Inflammatory macrophage treated with lipopolysaccharide for 1 hour (primary cell): ENCODE measurements around the gene ADGRB2.
A peak's percentile ranks its signal among the peaks of the same experiment; 100 is the strongest.

Experiments
- DNase-seq, 2 donors: peaks; one replicate each; pipeline ENCODE4 v3.0.0-alpha.2; 2020 to 2022

Gene ADGRB2

DNA sequence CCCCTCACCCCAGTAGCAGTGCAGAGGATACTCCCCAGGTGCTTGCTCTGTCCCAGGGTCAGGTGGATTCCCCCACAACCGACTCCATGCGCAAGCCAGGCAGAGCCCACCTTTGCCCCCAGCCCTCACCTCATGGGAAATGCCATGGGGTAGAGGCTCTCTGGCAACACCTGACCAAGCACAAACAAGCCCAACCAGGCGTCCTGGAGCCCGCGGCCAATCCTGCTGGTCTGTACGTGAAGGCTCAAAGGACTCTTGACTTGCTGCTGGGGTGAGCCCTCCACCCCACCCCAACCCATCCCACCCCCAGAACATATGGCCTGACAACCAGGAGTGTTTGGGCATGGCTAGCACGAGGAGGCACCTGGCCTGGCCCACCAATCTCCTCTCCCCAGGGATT, 1.8 kb downstream of the ADGRB2 start:
- DNase-seq = no peak

DNA sequence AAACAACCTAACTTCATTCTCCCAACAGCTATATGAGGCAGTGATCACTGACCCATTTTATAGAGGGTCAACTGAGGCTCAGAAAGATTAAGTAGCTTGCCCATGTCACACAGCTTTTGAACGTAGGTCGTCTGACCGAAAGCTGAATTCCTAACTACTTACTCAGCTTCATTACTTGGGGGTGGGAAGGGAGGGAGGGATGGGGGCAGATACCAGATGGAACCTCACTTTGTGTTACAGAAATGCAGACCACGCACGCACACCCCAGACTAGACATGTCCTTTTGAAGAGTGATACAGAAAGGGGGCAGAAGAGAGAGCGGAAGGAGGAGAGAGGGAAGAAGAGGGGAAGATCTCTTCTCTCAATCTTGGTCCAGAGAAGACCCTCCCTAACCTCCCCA, 2.3 kb downstream of the ADGRB2 start:
- no peak for DNase-seq

DNA sequence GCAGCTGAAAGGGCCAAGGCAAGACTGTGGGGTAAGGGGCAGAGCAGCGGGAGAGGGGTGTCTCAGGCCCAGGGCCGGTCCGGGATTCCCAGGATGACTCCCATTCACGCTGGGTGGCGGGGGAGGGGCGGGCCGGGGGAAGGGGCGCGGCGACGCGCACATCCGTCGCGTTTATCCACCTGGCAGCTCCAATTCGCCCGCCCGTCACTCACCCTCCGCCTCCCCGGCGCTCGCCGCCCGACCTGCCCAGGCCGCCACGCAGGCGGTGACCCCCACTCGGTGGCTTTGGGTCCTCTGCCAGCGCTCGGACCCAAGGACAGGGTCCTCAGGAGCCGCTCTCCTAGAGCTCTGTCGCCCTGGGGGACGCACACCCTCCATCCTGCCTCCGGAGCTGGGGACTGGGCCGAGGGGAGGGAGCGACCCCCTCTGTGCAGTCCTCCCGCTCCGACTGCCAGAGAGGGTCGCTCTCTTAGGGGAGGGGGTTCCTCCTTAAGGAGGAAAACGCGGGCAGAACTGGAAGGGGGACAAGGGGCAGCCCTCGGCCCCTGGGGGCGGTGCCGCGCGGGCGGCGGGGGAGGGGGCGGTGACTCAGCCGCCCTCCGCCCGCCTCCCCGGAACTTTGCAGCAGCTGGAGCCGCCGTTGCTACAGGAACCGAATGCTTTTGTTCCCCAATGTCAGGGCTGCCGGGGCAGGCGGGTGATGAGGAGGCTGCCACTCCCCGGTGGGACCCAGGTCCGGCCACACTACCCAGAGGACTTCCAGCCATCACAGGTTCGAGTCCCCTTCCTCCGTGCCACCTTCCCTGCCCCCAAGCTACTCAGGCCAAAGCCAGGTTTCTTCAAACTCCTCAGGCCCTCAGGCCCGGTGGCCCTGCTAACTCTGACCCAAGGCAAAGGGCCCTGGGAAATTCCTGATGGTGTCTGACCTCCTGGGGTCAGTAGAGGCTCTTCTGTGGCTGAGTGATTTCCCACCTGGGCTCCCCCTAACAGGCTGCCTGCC, 3.4 kb downstream of the ADGRB2 start:
- DNase-seq = peak; percentile 27 to 53

DNA sequence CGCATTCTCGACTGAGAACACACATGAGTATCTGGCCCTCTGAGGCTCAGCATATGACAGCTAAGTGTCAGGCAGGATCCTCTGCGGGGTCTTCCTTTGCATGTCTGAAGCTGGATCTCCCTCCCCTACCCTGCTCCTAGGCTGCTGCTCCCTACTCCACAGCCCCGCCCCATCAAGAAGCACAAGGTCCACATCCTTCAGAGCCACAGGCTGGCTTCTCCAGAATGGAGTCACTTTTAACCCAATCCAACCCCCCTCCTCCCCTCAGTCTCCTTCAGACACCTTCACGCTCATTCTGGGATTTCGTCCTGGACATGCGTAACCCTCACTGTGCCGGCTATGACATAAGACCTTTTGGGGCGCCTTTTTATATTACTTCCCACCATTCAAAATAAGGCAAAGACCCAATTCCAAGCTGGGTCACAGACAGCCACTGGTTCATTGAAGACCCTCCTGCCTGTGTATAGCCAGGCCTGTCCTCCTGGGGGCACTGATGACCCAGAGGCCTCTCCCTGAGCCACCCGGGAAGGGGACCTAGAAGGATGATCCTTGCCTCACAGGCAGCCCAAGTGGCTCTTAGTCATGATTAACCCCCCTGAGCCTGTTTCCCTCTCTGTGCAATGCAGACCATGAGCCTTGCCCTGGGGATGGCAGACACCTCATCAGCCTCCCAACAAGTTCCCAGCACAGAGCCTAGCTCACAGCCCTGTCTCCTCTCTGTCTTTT, 4.7 kb downstream of the ADGRB2 start:
- peak in 1 of 2 donors; percentile 35 for DNase-seq

DNA sequence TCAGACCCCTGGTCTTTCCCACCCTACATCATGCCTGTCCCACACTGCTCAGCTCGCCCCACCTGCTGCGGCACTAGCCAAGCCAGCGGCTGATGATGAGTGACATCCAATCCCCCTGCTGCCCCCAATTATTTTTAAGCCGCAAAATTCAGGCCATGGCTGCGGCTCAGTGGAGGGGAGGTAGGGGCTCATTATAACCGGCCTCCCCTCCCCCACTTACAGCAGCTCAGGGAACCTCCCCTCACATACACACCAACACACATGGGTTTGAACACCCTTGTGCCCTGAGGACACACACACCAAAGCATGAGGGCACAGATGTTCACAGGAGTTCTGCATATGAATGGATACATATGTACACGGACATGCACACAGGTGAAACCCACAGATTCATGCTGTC, 5.3 kb downstream of the ADGRB2 start:
- DNase-seq = no peak

DNA sequence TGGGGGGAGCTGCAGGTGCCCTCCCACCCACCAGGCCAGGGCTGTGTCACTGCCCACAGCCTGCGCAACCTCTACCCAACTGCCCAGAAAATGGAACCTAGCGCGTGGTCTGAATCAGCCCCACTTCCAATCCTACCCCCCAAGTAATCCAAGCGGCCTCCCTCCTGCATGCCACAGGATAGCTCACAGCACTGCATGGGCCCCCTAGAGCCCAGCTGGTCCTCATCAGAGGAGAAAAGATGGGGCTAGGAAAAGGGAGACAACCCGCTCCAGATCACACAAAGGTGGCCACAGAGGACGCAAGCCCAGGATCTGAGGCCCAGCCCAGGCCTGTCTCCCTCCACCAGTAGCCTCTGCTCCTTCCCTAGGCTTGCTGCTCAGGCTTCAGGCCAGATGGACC, 6.2 kb downstream of the ADGRB2 start:
- no peak for DNase-seq

DNA sequence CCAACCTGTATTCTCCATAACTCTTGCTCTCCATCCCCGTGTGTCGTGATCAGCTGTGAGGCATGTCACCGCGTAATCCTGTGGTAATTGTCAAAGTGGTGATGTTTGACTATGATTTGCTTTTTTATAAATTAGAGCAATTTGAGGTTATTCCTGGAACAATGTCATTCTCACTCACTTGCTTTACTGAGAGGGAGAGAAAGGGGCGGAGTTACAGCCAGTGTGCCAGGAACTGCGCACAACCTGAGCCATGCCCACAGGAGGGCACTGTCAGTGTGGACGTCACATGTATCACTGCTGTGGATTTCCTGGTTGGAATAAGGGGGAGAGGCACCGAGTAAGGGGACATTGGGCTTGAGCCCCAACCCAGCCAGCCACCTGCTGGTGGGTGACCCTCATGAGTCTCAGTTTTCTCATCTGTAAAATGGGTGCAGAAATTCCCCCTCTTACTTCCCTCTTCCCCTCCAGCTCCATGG, 6.9 kb downstream of the ADGRB2 start:
- DNase-seq = no peak

DNA sequence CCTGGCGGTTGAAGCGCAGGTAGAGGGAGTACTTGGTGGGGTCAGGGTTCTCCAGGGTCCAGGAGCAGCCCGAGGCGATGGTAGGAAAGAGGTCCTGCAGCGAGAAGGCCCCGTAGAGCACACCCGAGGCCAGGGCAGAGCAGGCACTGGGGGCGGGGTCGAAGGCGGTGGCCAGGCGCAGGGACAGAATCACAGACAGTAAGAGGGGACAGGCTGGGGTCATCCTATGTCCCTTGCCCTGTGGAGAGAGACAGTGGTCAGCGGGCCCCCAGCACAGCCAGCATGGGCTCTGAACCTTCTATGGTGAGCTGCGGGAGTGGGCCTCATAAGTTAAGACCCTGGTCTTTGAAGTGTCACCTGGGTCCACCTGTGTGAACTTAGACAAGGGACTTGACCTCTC, 7.6 kb downstream of the ADGRB2 start:
- no peak for DNase-seq

DNA sequence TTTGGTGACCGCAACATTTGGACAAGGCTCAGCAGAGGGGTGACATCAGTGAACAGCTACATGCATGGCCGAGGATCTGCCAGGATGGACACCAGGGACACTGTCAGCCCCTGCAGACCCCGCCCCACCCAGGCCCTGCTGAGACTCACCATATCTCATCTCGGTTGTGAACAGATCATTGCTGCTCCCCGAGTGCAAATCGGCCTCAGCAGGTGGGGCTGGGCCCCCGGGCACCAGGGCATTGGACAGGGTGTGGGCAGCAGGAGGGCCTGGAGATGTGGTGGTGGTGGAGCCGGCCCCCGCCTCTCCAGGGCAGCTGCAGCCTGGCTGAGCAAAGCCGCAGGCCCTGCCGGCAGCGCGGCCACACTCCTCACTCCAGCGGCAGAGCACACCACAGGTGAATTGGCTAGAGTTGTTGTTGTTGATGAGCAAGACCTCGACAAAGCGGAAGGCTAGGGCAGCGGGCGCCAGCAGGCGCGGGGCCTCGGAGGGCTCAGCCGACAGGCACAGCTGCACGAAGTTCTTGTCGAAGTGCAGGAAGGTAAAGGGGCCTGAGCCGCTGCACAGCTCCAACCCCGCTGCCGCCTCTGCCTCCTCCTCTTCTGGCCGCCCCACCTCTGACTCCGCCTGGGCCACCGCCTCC, 8.2 kb downstream of the ADGRB2 start:
- no peak for DNase-seq

DNA sequence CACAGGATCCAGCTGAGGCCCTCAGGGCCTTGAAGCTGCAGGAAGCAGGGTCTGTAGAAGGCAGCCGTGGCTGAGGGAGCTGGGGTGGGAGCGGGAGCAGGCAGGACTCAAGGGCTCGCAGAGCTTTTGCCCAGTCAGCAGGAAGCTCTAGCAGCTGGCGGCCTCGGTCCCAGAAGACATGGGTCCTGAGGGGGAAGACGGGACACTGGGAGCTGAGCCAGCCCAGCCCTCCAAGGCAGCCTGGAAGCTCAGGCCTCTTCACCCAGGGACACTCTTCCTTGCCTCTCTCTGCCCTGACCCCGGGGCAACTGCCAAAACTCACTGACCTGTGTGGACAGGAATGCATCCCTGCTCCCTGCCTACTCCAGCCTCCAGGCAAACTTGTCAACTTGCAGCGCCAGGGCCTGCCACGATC, 8.9 kb downstream of the ADGRB2 start:
- DNase-seq = no peak

DNA sequence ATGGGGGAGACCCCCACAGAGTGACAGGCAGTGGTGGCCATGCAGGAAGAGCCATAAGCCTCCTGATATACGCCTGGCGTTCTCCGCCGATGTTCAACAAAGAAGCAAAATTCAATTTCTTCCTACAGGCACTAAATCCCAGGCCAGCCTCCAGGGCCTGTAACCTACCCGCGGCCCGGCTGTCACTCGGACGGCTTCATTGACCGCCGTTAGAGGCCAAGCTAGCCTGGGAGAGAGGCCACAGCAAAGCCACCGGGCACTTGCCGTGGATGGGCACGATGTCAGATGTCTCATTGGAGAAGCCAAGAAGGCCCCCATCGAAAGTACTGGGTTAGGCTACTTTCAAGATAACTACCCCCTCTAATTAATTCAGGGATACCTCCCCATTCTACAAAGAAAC, 9.7 kb downstream of the ADGRB2 start:
- DNase-seq = no peak

DNA sequence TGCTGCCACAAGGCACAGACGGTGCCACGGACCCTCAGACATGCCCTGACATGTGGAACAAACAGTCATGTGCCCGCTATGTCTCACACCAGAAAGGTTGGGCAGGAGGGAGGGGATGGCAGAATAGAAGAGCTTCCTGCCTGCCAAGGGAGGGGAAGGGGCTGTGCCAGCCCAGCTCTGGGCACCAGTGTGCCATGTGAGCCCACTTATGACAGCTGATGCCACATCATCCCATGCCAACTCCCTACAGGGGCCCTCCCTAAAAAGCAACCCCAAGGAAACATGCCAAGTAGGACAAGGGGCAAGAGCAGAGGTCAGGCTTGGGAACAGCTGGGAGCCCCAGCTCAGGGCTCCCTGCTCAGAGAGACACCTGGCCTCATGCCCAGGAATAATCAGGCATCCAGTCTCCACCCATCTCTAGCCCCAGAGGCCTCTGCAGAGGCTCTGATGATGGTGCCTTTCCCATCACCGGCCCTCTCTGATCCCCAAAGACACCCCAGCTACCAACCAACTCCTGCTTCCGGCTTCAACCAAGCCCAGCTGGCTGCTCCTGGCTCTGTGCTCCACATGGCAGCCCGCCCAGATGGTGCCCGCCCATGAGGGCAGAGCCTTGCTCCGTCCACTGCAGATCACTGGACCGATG, 10.3 kb downstream of the ADGRB2 start:
- DNase-seq = no peak

DNA sequence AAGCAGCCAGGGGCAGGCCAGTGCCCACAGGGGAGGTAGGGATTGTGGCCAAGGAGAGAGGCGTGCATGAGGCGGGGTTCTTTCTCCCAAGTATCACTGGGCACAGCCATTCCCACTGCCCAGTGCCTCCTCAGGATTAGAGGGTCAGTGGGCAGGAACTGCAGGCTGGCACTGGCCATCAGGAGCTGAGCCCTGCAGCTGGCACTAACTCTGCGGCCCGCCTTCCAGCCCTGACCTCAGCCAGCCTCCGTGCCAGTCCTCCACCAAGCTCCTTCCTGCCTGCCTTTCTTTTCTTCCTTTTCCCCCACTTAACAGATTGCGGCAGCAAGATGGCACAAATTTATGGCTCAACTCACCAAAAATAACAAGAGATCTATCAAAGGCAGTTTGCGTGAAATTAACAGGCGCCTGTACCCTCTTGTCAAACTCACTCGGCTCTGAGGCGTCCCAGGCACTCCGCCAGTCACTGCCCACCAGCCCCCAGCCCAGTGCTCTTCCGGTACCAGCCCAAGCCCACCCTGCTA, 11.1 kb downstream of the ADGRB2 start:
- DNase-seq = no peak

DNA sequence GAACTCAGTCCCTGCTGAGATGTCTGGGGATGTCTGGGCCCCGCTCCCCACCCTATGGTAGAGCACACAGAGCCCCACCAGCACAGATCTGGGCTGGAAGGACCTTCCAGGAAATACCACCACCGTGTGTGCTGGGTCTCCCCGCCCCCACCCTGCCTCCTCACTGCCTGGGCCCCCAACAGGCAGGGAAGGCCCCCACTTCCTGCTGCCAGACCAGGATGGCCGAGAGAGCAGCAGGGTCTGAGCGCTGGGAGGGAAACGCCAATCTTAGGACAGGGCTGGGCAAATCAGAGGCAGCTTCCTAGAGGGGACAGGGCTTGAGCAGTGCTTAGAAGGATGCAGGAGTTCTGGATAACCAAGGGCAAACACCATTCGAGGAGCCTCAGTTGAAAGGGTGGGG, 11.9 kb downstream of the ADGRB2 start:
- no peak for DNase-seq

DNA sequence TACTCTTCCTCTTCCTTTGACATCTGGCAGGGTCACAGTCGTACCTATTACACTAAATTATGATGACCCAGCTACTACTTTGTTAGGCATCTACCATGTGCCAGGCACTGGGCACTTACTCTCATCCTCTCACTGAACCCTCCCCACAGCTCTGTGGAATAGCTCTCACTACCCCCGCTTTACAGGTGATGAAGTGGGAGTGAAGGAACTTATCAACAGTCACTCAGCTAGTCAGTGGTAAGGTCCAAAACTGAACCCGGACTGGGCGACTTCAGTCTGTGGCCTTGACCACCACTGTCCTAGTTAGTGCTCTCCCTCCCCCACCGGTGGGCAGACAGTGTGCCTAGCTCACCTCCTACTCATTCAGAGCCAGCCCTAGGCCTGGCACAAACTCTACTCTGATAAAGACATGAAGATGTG, 12.3 kb downstream of the ADGRB2 start:
- no peak for DNase-seq

DNA sequence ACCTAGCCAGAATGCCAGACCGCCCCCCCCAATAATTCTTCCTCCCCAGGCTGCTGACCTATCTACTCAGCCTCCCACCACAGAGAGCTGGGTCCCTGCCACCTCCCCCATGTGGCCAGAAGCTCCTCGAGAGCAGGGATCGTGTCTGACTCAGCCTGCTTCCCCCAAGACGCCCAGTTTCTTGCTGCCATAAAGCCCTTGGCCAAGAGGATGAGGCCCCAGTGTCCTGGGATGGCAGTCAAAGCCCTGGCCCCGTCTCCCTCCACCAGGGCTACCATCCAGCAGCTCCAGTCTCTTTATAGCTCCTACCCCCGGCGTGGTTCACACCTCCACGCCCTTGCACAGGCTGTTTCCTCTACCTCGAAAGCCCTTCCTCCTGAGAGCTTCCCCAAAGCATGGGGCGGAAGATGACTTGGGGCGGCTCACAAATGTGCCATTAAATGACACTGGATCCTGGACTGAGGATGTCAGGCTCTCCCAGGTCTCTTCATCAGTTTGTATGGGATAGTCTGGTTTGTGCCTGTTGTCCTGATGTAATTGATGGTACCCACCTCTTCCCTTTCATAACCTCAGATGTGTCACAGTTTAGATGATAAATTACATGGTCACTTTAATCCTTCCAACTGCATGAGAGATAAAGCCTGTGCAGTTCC, 13.2 kb downstream of the ADGRB2 start:
- DNase-seq = peak; percentile 15 to 29

DNA sequence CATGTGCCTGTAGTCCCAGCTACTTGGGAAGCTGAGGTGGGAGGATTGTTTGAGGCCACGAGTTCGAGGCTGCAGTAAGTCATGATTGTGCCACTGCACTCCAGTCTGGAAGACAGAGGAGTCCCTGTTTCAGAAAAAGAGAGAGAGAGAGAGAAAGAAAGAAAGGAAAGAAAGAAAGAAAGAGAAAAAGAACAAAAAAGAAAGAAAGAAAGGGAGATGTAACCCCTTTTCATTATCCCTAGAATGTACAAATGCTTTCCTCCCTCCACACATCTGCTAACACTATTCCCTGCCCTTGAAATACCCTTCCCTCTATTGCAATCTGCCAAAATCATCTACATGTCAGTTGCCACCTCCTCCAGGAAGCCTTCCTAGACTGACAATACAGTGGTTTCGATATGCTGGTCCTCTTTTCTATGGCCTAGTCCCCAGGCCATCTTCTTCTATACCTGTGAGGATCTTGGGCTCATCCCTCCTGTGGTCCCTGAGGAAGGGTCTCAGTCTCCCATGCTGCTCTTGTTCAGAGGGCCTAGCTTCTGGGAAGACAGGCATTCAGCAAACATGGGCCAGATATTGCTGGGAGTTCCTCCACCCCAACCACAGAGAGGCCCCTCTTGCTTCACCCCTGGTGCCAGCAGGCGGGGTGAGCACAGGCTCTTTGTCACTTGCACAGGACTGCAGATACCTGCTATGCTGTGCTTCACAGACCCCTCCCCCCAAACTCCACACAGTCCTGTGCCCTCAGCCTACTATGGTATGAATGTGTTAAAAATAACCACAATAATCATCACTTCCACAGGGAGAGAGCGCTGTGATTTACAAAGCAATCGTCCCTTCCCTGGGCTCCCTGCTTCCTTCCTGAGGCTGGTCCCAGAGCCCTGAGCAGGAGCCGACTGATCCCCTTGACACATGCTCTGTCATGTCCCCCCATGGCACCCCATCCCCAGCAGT, 14.1 kb downstream of the ADGRB2 start:
- no peak for DNase-seq

DNA sequence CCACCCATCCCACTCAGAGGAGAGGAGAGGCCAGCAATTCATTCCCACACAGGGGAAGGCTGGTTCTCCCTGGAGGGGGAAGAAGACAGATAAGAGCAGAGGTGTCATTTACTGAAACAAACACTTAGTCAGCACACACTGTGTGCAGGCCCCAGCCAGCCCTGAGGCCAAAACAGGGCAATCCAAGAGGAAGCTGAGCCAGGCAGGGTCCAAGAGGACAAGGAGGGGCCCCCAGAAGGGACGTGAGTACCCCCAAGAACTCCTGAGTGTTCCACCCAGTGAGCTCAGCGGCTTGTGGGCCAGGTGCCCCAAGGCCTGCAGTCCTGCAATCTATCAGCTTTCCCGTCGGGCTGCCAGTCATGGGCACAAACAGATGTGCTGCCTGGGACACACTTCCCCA, 15.8 kb downstream of the ADGRB2 start:
- DNase-seq = no peak

DNA sequence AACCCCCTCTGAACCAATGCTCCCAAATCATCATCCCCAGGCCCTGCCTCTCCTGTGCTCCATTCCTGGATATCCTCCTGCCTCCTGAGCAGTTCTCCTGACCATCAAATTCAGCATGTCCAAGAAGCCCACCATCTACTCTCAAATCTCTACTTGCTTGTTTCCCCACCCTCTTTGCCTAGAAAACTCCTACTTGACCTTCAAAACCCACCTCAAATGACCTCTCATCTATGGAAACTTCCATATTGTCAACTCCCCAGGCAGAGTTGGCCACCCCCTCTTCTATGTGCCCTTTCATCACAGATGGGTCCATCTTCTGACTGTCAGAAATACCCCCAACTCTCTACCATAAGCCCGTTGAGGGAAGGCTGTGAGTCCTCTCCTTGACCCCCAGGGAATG, 16.8 kb downstream of the ADGRB2 start:
- no peak for DNase-seq

DNA sequence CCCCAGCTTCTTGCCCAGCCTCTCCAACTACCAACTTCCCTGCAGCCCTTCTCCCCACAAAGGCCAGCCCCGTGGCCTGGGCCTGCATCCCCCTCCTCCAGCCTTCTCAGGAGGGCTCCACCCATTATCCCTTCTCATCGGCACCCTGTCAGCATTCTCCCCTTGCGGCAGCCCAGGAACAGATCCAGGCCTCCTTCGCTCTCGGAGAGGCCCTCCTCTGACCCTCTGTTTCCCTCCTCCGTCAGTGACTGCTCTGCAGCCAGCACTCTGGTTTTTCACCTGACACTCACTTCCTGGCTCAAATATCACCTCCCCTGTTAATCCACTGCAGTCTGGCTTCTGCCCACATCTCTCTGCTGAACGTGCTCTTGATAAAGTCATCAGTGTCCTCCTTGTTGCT, 17.5 kb downstream of the ADGRB2 start:
- DNase-seq = no peak
